Testis (tissue), 2 donors: ENCODE data around the gene PARP8.

Experiments used
- POLR2A ChIP-seq: fragments of 450-650 bp; IDR thresholded peaks from one replicate; pipeline ENCODE4 v1.6.1; 2017; ENCODE audit warnings: antibody characterized with exemption, mild to moderate bottlenecking, moderate library complexity
- TF ChIP-seq, protein P1 (sequence below), 3 experiments: fragments of 450-650 bp in 2 of 3; fragments of 200-600 bp in 1 of 3; sonication (generic) in 1 of 3; IDR thresholded peaks; one replicate each; pipeline ENCODE4 v1.5.1; 2016 to 2019; ENCODE audit warnings: antibody characterized with exemption in 3 of 3, mild to moderate bottlenecking in 2 of 3, moderate library complexity in 1 of 3

DNA sequence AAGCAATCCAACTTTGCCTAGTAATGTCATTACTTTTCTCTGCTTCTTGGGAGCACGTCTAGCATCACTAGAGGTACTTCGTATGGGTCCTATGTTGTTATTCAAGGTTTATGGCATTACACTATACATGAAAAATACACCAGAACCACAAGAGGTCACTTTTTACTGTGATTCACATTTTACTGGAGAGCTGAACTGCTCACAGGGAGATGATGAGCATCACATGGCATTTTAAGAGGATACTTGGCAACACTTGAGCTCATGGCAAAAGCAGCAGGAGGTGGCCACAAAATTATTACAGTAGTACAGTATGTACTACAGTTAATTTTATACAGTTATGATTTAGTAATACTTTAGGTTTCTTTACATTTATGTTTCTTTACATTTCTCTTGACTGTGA is 223.4 kb downstream of the PARP8 start:
- TF ChIP-seq, protein P1, sequence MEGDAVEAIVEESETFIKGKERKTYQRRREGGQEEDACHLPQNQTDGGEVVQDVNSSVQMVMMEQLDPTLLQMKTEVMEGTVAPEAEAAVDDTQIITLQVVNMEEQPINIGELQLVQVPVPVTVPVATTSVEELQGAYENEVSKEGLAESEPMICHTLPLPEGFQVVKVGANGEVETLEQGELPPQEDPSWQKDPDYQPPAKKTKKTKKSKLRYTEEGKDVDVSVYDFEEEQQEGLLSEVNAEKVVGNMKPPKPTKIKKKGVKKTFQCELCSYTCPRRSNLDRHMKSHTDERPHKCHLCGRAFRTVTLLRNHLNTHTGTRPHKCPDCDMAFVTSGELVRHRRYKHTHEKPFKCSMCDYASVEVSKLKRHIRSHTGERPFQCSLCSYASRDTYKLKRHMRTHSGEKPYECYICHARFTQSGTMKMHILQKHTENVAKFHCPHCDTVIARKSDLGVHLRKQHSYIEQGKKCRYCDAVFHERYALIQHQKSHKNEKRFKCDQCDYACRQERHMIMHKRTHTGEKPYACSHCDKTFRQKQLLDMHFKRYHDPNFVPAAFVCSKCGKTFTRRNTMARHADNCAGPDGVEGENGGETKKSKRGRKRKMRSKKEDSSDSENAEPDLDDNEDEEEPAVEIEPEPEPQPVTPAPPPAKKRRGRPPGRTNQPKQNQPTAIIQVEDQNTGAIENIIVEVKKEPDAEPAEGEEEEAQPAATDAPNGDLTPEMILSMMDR (IDR thresholded peaks at IDR 0.05) = no peak
- no peak for TF ChIP-seq POLR2A
